HEK293 (cell line): ENCODE measurements around the gene ACVRL1.

Source experiments
- PBX3 ChIP-seq: sonication (generic); formaldehyde crosslinking; IDR thresholded peaks from 2 replicates; pipeline ENCODE4 v1.8.1; 2022; ENCODE audit warnings: mild to moderate bottlenecking, moderate library complexity, missing genetic modification reagents
- ZNF335 ChIP-seq: fragments of 450-650 bp; formaldehyde crosslinking; conservative IDR thresholded peaks from 2 replicates; pipeline ENCODE4 v1.5.1; 2016; ENCODE audit warnings: missing biosample characterization, missing genetic modification characterization
- ZNF624 ChIP-seq: fragments of 450-650 bp; formaldehyde crosslinking; IDR thresholded peaks from 2 replicates; pipeline ENCODE4 v1.5.1; 2017; ENCODE audit warnings: missing biosample characterization, missing genetic modification characterization
- ZNF677 ChIP-seq: fragments of 450-650 bp; IDR thresholded peaks from 2 replicates; pipeline ENCODE4 v1.5.0; 2018; ENCODE audit warnings: missing biosample characterization, mild to moderate bottlenecking, missing genetic modification characterization, moderate library complexity
- TF ChIP-seq, protein P1 (sequence below): fragments of 450-650 bp; formaldehyde crosslinking; IDR thresholded peaks from 2 replicates; pipeline ENCODE4 v1.5.1; 2016; ENCODE audit warnings: missing biosample characterization, missing genetic modification characterization

- TF ChIP-seq ZNF624 (tag by site-specific recombination) (no peak), ZNF335 (tag by site-specific recombination) (peak; percentile 61), PBX3 (CRISPR knock-in tag) (no peak), ZNF677 (no peak)
- TF ChIP-seq, protein P1, sequence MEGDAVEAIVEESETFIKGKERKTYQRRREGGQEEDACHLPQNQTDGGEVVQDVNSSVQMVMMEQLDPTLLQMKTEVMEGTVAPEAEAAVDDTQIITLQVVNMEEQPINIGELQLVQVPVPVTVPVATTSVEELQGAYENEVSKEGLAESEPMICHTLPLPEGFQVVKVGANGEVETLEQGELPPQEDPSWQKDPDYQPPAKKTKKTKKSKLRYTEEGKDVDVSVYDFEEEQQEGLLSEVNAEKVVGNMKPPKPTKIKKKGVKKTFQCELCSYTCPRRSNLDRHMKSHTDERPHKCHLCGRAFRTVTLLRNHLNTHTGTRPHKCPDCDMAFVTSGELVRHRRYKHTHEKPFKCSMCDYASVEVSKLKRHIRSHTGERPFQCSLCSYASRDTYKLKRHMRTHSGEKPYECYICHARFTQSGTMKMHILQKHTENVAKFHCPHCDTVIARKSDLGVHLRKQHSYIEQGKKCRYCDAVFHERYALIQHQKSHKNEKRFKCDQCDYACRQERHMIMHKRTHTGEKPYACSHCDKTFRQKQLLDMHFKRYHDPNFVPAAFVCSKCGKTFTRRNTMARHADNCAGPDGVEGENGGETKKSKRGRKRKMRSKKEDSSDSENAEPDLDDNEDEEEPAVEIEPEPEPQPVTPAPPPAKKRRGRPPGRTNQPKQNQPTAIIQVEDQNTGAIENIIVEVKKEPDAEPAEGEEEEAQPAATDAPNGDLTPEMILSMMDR (tag by site-specific recombination), result peak; percentile 20; the same call in 1 of the 2 replicates
These were observed 44.8 kb downstream of the ACVRL1 start for GRCh38 chr12:51951843-51952722.
